ENCODE measurements around the gene ZNF581. TPM values are rescaled to one million over a fixed set of nuclear protein-coding genes. Genes with fewer than 3 reads are reported as not detected.

Gene ZNF581
- total and polyA plus RNA-seq, 11 donors, result 4.7 to 12.7 (median 7.2) TPM

GRCh38 chr19:55660404-55660803 is 17.0 kb downstream of the ZNF581 start:
- Histone ChIP-seq H3K27ac (no peak overlapping the region), H3K36me3 (peaks cover 3 to 66% (median 59%) of the 10 kb centered on the region in 9 donors), H3K27me3 (no peaks in the 10 kb centered on the region), H3K9me3 (no peaks in the 10 kb centered on the region), H3K4me1 (peaks cover 12 to 56% (median 44%) of the 10 kb centered on the region in 12 donors), H3K4me3 (no peak overlapping the region)
- no peak for ATAC-seq
- no peak for TF ChIP-seq POLR2A (IDR thresholded peaks at IDR 0.05)
- TF ChIP-seq CTCF (IDR thresholded peaks at IDR 0.05), result no peak
- WGBS, 4 donors, result 83 to 91% (median 89%) methylated on average over 9 to 12 of the region's 12 CpGs
- intact Hi-C loops (cut with DNase I), result no loop called here
- DNase-seq, result no peak

DNA sequence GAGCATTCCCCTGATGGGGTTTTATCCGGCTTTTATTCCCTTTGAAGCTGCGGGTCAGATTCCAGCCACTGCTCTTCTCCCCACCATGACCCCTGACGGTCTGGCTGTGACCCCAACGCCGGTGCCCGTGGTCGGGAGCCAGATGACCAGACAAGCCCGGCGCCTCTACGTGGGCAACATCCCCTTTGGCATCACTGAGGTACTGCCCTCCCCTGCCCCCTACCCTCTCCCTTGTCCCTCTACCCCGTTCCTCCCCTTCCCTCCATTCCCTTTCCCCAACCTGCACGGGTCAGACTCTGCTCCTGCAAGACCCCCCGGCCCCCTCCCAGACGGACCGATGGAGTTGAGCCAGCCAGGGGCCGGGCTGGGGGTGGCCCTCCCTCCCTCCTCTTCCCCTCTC is 17.5 kb downstream of the ZNF581 start:
- WGBS, 4 donors, result 70 to 78% (median 74%) methylated on average over 16 of the region's 16 CpGs
- no peak for TF ChIP-seq POLR2A (IDR thresholded peaks at IDR 0.05)
- no peak for TF ChIP-seq CTCF (IDR thresholded peaks at IDR 0.05)
- DNase-seq (no peak), ATAC-seq (no peak)
- peaks cover 12 to 50% (median 38%) of the 10 kb centered on the region in 12 donors for H3K4me1 ChIP-seq
- no peak overlapping the region for H3K27ac ChIP-seq
- no peak overlapping the region for H3K4me3 ChIP-seq
- H3K36me3 ChIP-seq, result peaks cover 3 to 72% (median 65%) of the 10 kb centered on the region in 9 donors
- H3K27me3 ChIP-seq, result no peaks in the 10 kb centered on the region
- no peaks in the 10 kb centered on the region for H3K9me3 ChIP-seq
- intact Hi-C loops (cut with DNase I), result no loop called here

DNA sequence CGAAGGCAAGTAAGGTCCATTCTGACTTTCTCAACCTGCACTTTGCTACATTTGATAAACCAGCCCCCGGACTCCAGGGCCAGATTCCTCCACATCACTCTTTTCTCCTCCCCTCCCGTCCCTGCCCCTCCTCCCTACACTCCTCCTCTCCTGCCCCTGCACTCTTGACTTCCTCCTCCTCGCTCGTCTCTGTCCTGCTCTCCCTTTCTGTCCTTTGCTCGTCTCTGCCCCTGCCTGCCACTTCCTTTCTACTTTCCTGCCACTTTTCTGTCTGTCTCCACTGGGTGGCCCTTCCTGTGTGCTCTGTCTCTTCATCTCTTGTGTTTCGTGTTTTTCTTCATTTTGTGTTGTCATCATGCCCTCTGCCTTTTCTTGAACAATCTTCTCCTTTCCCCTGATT is 18.4 kb downstream of the ZNF581 start:
- WGBS, 4 donors, result 60 to 63% (median 62%) methylated on average over 7 of the region's 7 CpGs
- peaks cover 8 to 47% (median 30%) of the 10 kb centered on the region in 12 donors for H3K4me1 ChIP-seq

More for the DNA sequence above, 18.4 kb downstream of the ZNF581 start:
- intact Hi-C loops (cut with DNase I), result no loop called here
- Histone ChIP-seq H3K9me3 (no peaks in the 10 kb centered on the region), H3K36me3 (peaks cover 3 to 80% (median 73%) of the 10 kb centered on the region in 9 donors), H3K4me3 (no peak overlapping the region), H3K27ac (no peak overlapping the region), H3K27me3 (no peaks in the 10 kb centered on the region)
- DNase-seq (no peak), ATAC-seq (no peak)
- TF ChIP-seq POLR2A (IDR thresholded peaks at IDR 0.05) (no peak), CTCF (IDR thresholded peaks at IDR 0.05) (no peak)

Data from heart left ventricle (tissue), 16 donors.